HTR-8/SVneo (cell line): ENCODE measurements around the gene ALK.

Source experiments
- DNase-seq: peaks from one replicate; pipeline ENCODE4 v3.0.0; 2011; ENCODE audit warnings: low spot score, mixed read lengths; ENCODE audit not compliant: insufficient read length
- FAIRE-seq: peaks from 2 replicates; lab custom pipeline; 2011; peaks lifted over from hg19 to GRCh38; lab: Jason Lieb, UNC

ALK gene

DNA sequence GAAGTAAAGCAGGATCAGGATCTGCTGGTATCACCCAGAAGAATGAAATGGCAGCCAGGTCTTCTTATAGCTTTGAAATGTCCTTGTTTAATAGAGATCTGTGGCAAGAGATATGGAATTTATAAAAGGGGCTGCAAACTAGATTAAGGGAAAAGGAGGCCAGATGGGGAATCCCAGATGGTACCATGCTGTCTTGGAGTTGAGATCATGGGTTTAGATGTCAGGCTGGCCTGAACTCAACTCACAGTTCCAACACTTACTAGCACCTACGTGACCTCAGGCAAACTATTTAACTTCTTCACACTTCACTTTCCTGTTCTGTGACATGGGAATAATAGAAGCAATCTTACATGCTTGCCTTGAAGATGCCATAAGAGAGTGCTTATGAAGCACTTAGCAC lies 188.2 kb downstream of the ALK start:
- DNase-seq, result no peak
- FAIRE-seq, result no peak

DNA sequence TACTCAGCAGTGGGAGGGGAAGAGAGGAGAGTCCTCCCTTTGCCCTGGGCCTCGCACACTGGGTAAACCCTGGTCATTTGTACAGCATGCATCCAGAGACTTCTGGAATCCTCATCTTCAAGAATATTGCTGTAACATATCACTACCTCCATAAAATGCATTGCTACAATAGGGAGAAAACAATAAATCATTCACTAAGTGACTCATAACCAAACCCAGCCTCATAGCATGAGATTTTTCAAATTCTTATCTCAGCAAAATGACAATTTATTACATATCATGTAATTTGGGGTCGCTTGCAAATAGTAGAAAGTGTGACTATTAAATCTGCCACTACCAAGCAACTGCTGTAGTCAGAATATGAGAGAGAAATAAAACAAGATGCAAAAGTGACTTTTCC lies 189.4 kb downstream of the ALK start:
- FAIRE-seq, result no peak
- DNase-seq, result peak; percentile 10

DNA sequence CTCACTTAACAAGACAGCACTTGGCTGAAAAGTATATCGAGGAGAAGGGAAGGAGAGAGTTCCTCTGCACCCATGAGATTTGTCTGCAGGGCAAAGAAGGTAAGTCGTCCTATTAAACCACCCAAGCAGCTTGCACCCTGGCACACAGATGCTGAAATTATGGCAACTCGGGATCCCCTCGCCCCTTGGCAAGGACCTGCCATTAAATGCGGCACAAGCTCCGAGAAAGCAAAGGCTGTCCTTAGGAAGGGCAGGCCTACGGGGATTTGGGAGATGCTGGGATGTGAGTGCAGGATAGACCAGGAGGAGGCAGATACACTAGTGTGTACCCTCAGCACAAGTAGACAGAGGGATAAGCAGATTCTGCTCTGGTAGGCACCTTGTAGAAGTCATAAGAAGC lies 191.5 kb downstream of the ALK start:
- FAIRE-seq (no peak), DNase-seq (no peak)

DNA sequence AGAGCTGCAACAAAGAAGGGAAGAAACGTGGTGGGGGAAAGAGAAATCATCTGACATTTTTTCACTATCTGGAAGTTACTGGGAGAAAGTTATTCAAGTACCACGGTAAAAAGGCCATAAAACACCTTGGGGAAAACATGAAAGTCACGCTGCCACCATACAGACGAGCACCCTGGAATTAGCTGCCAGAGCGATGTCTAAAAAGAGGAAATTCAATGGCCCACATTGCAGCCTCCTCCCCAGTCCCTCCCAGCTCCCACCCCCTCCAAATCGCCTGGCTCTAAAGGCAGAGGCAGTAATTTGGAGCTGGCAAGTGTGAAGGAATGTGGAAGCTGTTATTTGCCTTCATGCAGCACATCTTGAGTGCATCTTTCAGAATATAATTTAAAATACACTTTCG lies 192.0 kb downstream of the ALK start:
- FAIRE-seq (no peak), DNase-seq (no peak)

DNA sequence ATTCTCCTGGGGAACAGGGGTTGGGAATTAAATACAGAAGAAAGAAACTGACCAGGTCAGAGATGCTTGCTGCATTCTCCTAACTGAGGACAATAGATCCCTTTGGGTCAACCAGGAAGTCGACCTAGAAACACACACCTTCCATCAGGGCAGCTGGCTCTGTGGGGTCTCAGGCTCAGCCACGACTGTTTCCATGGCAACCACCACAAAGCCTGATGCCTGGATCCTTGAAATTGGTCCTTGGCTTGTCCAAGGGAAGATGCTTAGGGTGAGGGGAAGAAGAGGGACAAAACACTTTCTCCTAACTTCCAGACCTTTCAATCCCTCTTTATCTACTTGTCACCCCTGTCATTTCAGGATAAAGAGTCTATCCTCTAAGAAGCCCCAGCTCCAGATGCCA lies 194.4 kb downstream of the ALK start:
- FAIRE-seq (no peak), DNase-seq (no peak)

DNA sequence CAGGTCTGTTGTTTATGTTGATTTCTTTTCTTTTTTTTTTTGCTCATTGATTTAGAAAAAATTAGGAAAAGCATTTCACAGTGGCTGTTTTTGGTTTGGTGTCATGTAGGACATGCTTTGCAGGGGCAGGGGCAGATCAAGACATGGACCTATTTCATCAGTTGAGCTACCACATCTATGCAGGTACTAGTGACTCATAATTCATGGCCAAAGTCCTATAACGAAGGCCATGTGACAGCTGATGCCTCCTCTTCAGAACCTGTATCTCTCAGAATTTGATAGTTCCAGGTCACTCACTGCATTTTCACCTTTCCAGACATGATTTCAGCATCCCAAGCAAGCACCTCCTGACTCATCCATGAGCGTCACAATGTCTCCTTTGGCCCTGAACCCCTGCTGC lies 195.8 kb downstream of the ALK start:
- FAIRE-seq (no peak), DNase-seq (no peak)

DNA sequence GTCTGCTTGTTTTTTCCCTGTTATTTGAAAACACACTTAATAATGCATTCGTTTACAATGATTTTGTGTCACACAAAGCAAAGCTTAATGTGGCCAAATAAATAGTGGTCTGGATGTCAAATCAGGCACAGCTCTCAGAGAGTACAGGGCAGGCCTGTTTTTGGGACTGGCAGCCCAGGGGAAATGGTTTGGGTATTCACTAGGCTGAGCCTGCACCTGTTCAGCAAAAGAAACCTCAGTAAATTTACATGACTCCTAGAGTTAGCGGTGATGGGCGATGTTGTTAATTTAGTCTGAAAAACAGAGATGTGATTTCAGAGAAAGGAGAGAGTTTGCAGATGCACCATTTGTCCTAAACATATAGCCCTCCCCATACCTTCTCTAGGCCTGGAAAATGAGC lies 197.1 kb downstream of the ALK start:
- FAIRE-seq (no peak), DNase-seq (no peak)

DNA sequence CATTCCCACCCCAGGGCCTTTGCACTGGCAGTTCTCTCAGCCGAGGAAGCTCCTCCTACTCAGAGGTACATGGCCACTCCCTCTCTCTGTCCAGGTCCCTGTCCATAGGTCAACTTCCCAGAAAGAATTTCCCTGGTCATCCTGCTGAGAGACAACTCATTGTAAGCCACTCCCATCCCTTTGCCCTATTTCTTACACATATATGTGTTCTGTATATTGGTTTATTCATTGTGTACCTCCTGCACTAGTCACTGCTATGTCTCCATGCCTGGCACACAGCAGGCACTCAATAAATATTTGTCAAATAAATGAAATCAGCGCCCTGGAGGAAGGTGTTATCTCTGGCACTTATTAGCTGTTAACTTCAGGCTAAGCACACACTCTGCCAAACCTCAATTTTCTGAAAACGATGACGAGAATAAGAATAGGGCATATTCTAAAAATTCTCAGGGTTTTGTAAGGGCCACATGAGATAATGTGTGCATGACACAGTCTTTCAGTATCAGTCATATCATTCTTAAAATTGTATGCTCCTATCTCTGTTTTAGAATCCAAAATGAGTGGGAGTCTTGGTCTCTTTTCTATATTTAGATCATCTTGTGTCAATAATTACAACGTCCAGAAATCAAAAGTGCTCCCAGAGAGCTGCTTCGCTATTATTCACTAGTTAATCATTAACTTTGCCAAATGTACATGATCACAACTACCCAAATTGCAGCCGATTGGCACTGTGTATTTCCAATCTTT lies 198.0 kb downstream of the ALK start:
- no peak for DNase-seq
- FAIRE-seq, result no peak

DNA sequence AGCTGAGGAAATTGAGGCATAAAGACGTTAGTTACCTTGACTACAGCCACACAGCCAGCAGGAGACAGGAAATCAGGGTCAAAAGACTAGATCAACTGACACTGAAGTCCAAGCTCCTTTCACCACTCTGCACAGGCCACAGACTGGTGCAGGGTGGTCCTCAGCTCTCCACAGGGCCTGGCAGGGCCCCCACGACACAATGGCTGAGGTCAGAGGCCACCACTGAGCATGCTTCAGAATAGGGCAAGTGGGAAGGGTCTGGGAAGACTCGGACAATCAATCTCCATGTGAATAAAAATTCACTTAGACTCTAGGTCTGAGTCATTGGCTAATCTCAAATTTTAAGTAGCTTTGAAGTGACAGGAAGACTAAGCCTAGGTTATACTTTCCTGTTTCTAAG lies 201.7 kb downstream of the ALK start:
- FAIRE-seq (no peak), DNase-seq (no peak)

DNA sequence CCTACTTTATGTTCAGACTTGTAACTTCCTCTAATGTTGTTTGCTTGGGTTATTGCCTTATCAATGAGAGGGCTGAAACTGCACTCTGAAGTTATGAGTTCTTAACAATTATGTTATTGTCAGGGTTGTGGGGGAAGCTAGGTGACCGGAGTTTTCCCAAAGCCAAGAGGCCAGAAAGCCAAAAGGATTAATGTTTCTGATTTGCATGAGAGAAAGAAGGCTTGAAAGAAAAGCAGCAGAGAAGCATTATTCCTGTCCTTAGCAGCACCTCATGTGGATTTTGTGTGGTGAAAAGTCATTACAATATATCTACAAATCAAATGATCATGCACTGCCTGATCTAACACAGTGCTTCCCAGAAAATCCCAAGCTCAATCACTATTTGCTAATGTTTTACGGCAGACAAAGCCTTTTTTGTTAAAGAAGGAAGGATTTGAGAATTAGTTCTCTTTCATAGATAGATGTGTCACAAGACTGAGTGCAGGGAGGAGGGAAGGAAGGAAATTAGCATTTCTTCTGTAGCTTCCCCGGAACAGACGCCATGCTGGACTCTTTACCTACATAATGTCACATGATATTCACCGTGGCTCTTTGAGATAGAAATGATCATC lies 203.2 kb downstream of the ALK start:
- no peak for FAIRE-seq
- DNase-seq, result no peak

DNA sequence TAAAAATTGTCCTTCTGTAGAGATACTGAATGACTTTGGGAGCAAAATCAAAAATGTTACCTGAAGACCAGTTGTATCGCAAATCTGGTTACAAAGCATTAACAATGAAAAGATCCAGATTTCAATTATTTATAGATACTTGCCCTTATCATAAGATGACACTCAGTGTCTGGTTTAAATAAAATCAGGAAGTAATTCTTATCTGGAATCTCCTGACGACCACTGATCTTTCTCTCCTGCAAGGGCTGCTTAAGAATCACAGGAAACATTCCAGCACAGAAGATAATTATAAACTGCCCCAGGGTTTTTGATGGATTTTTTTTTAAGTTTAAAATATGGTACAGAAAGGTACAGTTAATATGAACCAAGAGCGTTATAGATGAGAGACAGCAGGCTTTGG lies 205.7 kb downstream of the ALK start:
- DNase-seq, result no peak

DNA sequence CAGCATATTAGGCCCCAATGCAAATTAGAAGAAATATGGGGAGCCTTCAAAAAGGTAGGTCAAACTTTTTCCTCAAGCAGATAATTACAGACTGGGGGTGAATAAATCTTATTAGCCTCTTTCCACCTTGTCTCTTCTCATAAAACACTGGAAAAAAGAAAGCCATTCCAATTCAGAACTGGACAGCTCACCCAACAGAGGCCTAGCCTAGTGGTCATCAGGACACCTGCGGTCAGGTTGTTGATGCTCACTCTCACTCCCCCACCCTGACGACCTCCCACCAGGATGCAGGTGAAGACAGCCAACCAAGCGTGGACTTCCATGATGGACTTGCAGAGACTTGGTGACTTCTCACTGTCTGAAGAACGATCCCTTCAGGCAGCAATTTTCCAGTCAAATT lies 207.1 kb downstream of the ALK start:
- DNase-seq, result no peak
- no peak for FAIRE-seq

More for the DNA sequence above, 205.7 kb downstream of the ALK start:
- no peak for FAIRE-seq

DNA sequence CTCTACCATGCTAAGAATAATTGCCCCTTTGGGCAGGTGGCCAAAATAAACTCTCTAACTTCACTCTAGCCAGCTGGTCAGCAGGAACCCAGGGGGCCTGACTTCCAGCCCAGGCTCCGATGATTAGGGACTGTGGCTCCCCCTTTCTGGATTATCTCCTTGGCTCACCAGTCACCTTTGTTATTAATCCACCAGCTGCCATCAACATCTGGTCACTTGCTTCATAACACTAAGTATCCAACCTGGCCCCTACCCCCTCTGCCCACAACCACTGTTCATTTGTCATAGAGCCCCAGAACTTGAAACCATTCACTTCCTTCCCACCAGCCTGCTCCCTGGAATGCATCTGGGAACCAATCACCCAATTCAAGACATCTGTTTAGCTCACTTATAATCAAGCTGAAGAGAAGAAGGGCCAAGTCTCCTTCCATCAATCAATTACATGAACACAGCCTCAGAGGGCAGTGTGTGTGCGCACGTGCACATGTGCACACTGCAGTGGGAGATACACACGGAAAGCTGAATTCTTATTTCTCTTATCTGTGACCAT lies 215.1 kb downstream of the ALK start:
- DNase-seq (no peak), FAIRE-seq (no peak)

DNA sequence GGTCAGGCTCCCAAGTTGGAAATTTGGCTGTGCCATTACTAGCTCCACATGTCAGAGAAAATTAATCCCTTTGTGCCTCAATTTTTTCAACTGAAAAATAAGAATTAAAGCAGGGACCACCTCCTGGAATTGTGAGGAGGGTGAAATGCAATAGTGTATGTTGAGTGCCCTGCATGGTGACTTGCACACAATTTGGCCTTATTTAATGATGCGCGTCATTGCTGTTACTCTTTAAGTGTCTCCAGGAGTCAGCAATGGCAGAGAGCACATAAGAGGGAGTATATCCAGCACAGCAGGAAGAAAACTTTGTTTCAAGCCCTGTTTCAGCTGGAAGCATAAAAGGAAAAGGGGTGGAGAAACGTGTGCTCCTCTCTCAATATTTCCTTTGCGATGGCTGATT lies 215.8 kb downstream of the ALK start:
- FAIRE-seq (no peak), DNase-seq (no peak)

DNA sequence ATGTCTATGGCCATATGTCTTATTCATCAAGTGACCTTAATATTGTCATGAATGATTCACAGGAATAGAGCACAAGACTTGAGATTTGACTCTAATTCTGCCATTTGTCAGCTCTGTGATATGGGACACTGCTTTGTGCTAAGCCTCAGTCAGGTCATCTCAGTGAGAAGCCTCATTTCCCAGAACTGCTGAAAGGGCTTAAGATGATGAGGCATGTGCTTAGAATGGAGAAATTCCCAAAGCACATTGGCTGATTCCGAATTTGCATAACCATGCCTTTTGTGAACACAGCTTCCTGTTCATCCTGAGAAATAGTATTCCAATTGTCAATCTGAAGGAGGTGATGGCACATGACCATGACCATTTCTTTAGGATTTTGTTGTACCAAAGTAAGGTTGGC lies 218.1 kb downstream of the ALK start:
- no peak for DNase-seq
- no peak for FAIRE-seq

DNA sequence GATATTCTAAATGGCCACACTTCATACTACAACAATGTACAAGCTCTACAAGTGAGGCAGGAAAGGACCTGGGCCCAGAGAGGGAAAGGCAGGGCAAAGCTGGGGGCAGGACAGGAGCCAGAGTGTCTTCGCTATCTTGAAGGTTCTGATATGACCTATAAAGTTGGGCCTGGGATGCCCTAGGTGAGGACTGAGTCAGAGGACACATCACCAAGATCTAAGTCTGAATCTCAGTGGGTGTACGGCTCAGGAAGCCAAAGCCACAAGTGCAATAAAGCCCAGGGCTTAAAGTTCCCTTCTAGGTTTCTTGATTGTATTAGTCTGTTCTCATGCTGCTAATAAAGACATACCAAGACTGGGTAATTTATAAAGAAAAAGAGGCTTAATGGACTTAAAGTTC lies 219.1 kb downstream of the ALK start:
- FAIRE-seq (no peak), DNase-seq (no peak)

DNA sequence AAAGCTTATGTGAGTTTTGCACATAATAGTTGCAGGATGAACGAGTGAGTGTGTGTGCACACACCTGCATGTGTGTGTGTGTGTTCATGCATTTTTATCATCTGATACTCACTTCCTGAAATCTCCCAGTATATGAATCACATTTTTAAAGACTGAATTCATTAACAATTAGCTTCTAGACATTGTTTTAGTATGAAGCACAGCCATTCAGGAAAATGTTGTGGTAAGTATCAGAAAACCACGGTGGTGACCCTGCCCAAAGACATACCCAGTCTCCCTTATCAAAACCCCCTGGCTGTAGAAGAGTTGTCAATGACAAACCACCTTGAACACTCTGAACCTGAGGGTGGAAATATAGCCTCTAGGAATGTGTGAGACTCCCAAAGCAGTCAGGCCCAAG lies 220.8 kb downstream of the ALK start:
- DNase-seq, result no peak
- FAIRE-seq, result no peak

DNA sequence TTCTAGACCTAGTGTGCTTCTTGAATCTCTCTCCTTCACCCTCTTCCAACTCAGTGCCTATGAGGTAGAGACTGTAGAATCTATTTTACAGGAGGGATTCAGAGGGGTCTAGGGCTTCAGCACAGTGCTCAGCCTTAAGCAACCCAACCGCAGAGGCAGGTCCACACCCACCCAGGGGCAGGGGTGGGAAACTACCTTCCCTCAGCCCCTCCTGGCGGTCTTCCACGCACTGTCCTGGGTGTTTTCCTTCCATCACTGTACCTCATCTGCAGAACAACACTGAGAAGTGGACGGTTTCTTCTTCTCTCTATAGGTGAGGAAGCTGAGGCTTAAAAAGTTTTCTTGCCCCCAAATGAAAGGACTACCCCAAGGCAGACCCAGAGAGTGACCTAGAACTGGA lies 222.3 kb downstream of the ALK start:
- DNase-seq (no peak), FAIRE-seq (no peak)

DNA sequence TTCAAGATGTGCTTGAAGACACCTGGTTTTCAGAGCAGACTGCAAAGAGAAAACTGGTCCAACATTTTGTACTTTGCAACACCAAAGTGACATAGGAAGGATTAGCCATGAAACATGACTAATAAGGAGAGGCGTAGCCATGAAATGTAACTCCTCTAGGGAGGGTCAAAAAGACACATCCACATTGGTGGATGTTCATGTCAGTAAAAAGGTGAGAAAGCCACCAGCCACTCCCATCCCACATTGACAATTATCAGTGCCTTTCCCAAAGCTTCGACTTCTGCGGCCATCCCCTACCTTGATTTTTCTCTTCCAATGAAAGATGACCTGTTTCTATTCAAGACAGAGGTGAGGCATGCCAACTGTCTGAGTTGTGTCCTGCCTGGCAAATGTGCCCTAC lies 223.2 kb downstream of the ALK start:
- DNase-seq (no peak), FAIRE-seq (no peak)

DNA sequence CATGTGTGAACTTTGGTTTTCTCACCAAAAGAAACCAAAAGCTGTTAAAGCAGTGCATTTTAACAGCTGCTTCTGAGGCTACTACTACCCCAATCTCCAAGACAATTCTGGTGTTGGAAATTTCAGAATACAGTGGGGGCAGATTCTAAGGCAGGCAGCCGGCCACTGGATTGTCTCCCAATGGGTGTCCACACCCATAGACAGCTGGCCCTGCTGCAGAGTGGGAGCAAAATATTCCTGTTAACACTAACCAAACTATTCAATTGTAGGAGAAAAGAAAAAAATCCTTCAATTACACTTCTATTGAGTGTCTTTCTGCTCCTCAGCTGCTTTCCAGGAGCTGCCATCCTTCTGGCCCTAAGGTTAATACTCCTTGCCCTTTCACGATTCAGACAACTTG lies 223.7 kb downstream of the ALK start:
- FAIRE-seq, result no peak
- no peak for DNase-seq

DNA sequence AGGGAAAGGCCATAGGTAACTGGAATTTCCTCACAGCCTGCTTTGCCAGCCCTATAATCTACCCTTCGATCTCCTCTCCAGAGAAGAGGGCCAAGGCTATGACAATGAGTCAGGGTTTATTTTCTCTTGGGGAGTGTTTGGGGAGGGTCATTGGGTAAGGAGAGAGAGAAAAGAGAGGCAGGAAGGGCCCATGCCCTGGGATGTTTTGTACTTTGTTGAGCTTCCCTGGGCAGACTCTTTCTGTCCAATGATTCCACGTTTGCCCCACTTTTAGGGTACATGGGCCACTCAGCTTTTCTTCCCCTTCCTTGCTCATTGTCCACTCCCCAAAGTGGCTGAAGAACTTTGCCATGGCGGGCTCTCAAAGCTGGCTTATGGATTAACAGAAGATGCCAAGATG lies 224.2 kb downstream of the ALK start:
- DNase-seq (no peak), FAIRE-seq (no peak)

DNA sequence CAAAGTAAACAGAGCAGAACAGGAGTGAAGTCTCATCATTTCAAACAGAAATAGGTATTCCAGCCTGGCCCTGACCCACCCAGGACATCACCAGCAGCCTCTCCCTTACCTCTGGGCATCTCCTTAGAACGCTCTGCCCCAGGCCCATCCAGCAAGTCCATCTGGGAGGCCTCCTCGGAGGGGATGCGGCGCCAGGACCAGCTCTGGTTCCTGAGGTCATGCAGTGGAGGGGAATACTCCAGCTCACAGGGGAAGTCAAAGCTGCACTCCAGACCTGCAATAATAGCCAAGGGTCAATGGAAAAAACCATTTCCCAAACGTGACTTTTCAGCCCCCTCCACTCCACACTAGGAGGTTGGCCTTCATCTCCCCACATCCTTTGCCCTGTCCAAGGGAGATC lies 226.6 kb downstream of the ALK start:
- FAIRE-seq (no peak), DNase-seq (no peak)
